Measurements from ENCODE around the gene CEP131. TPM values are rescaled to one million over a fixed set of nuclear protein-coding genes. Genes with fewer than 3 reads are reported as not detected.

Gene CEP131
- total RNA-seq, 6 experiments from 2014 or later, result 1.5 to 4.3 (median 2.1) TPM

GRCh38 chr17:81188491-81188840, 34.3 kb downstream of the CEP131 start:
- H3K4me3 ChIP-seq, result no peak overlapping the region
- TF ChIP-seq POLR2A (IDR thresholded peaks at IDR 0.05) (no peak), CTCF (IDR thresholded peaks at IDR 0.05) (no peak)
- H3K27me3 ChIP-seq, result no peaks in the 10 kb centered on the region
- H3K9me3 ChIP-seq, result no peaks in the 10 kb centered on the region
- intact Hi-C loops (cut with DNase I), result no loop called here
- H3K36me3 ChIP-seq, result no peaks in the 10 kb centered on the region
- no CpG with 5 or more reads among the region's 12 CpGs for WGBS (ENCODE audit: insufficient coverage, low coverage, low lambda C conversion rate, missing lambda C conversion rate)
- DNase-seq (no peak), ATAC-seq (no peak)
- no peaks in the 10 kb centered on the region for H3K4me1 ChIP-seq
- H3K27ac ChIP-seq, result no peak overlapping the region

GRCh38 chr17:81187586-81188490, 34.9 kb downstream of the CEP131 start:
- ATAC-seq (no peak), DNase-seq (no peak)
- TF ChIP-seq POLR2A (IDR thresholded peaks at IDR 0.05) (no peak), CTCF (IDR thresholded peaks at IDR 0.05) (no peak)
- no peaks in the 10 kb centered on the region for H3K4me1 ChIP-seq
- intact Hi-C loops (cut with DNase I), result no loop called here
- H3K4me3 ChIP-seq, result no peak overlapping the region
- 55% methylated on average over 2 of the region's 26 CpGs for WGBS (ENCODE audit: insufficient coverage, low coverage, low lambda C conversion rate, missing lambda C conversion rate)
- H3K36me3 ChIP-seq, result no peaks in the 10 kb centered on the region
- no peak overlapping the region for H3K27ac ChIP-seq
- H3K27me3 ChIP-seq, result no peaks in the 10 kb centered on the region
- no peaks in the 10 kb centered on the region for H3K9me3 ChIP-seq

DNA sequence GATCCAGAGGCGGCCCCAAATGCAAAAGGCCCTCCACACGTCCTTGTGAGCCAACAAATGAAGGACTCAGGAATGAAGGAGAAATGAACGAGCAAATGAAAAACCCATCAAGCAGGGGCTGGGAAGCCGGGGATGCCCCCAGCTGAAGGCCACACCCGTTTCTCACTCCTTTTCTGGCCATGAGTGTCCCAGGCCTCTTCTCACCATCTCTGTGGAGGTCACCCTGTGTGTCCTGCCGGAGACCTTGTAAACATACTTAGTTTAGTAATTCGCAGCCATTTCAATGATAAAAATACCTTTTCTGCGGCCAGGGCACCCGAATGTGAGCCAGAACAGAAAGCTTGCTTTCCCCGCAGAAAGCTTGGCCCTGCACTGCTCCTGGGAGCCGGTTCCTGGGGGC, 35.6 kb downstream of the CEP131 start:
- H3K27ac ChIP-seq, result no peak overlapping the region
- H3K27me3 ChIP-seq, result no peaks in the 10 kb centered on the region
- no peak for ATAC-seq
- no peaks in the 10 kb centered on the region for H3K36me3 ChIP-seq
- TF ChIP-seq CTCF (IDR thresholded peaks at IDR 0.05) (no peak), POLR2A (IDR thresholded peaks at IDR 0.05) (no peak)
- DNase-seq, result no peak
- no peaks in the 10 kb centered on the region for H3K9me3 ChIP-seq
- intact Hi-C loops (cut with DNase I), result no loop called here
- no peaks in the 10 kb centered on the region for H3K4me1 ChIP-seq
- WGBS (ENCODE audit: insufficient coverage, low coverage, low lambda C conversion rate, missing lambda C conversion rate), result 91% methylated on average over 4 of the region's 11 CpGs
- no peak overlapping the region for H3K4me3 ChIP-seq

- Histone ChIP-seq H3K4me3 (no peak overlapping the region), H3K27ac (no peak overlapping the region), H3K27me3 (no peaks in the 10 kb centered on the region), H3K36me3 (no peaks in the 10 kb centered on the region), H3K9me3 (no peaks in the 10 kb centered on the region), H3K4me1 (no peaks in the 10 kb centered on the region)
- DNase-seq, result no peak
- ATAC-seq, result no peak
- TF ChIP-seq CTCF (IDR thresholded peaks at IDR 0.05) (no peak), POLR2A (IDR thresholded peaks at IDR 0.05) (no peak)
- intact Hi-C loops (cut with DNase I), result no loop called here
- WGBS (ENCODE audit: insufficient coverage, low coverage, low lambda C conversion rate, missing lambda C conversion rate), result 50% methylated on average over 2 of the region's 7 CpGs
Measured at GRCh38 chr17:81186203-81186602, 36.6 kb downstream of the CEP131 start.
